ENCODE data around the gene JAML. TPM values are rescaled to one million over a fixed set of nuclear protein-coding genes. Genes with fewer than 3 reads are reported as not detected.
A peak's percentile ranks its signal among the peaks of the same experiment; 100 is the strongest.

The JAML gene
- total and polyA plus RNA-seq, 3 experiments from 2014 or later = 210 to 387 (median 363) TPM

- Histone ChIP-seq H3K9me3 (ENCODE audit: low read length) (no peaks in the 10 kb centered on the region), H3K4me3 (ENCODE audit: low read length) (no peak overlapping the region), H3K4me1 (ENCODE audit: insufficient read depth, low read length) (peaks cover 60% of the 10 kb centered on the region), H3K36me3 (ENCODE audit: insufficient read depth, low read length) (peaks cover 18% of the 10 kb centered on the region), H3K27me3 (ENCODE audit: insufficient read depth, low read length, poor library complexity, severe bottlenecking) (no peaks in the 10 kb centered on the region), H3K27ac (ENCODE audit: low read depth, low read length) (no peak overlapping the region)
- ChIA-PET POLR2A (no interaction called here), CTCF (interaction anchor here (1.0 to 7.9 kb wide), 5 partner anchors 10 to 64 kb away, joined by 3 to 46 read pairs (median 4); partner anchors contain the start of gene JAML)
- H3K36me3 Mint-ChIP-seq = peaks cover 15 to 75% (median 39%) of the 10 kb centered on the region in 3 donors
- H3K4me3 Mint-ChIP-seq = peak overlapping the region in 2 of 7 donors; percentile 16 to 41
- H3K27me3 Mint-ChIP-seq = peaks cover 0 to 1% of the 10 kb centered on the region in 2 donors
- peaks cover 22 to 78% (median 59%) of the 10 kb centered on the region in 3 donors for H3K4me1 Mint-ChIP-seq
- no peaks in the 10 kb centered on the region for H3K9me3 Mint-ChIP-seq
- peak overlapping the region in 7 of 8 donors; percentile 28 to 98 (median 76) for H3K27ac Mint-ChIP-seq
- DNase-seq = no peak
Observed at GRCh38 chr11:118212131-118212725, 12.6 kb downstream of the JAML start.

GRCh38 chr11:118211006-118211405 lies 13.8 kb downstream of the JAML start:
- H3K4me1 Mint-ChIP-seq = peaks cover 22 to 66% (median 48%) of the 10 kb centered on the region in 3 donors
- Histone ChIP-seq H3K4me3 (ENCODE audit: low read length) (no peak overlapping the region), H3K4me1 (ENCODE audit: insufficient read depth, low read length) (peaks cover 60% of the 10 kb centered on the region), H3K9me3 (ENCODE audit: low read length) (no peaks in the 10 kb centered on the region), H3K36me3 (ENCODE audit: insufficient read depth, low read length) (peaks cover 18% of the 10 kb centered on the region), H3K27me3 (ENCODE audit: insufficient read depth, low read length, poor library complexity, severe bottlenecking) (no peaks in the 10 kb centered on the region), H3K27ac (ENCODE audit: low read depth, low read length) (no peak overlapping the region)
- no peak overlapping the region for H3K4me3 Mint-ChIP-seq
- H3K36me3 Mint-ChIP-seq = peaks cover 24 to 77% (median 42%) of the 10 kb centered on the region in 3 donors
- no peaks in the 10 kb centered on the region for H3K9me3 Mint-ChIP-seq
- ChIA-PET POLR2A (no interaction called here), CTCF (interaction anchor here (0.9 to 7.9 kb wide), 5 partner anchors 9 to 36 kb away, joined by 3 to 46 read pairs (median 4); no protein-coding TSS in a partner anchor)
- DNase-seq = no peak
- peaks cover 0 to 1% of the 10 kb centered on the region in 2 donors for H3K27me3 Mint-ChIP-seq
- peak overlapping the region in 3 of 8 donors; percentile 52 to 60 (median 58) for H3K27ac Mint-ChIP-seq

- H3K4me1 ChIP-seq (ENCODE audit: insufficient read depth, low read length) = peaks cover 59% of the 10 kb centered on the region
- DNase-seq = no peak
- Mint-ChIP-seq H3K4me1 (peaks cover 22 to 59% (median 42%) of the 10 kb centered on the region in 3 donors), H3K27me3 (peaks cover 0 to 1% of the 10 kb centered on the region in 2 donors), H3K36me3 (peaks cover 31 to 74% (median 47%) of the 10 kb centered on the region in 3 donors), H3K9me3 (no peaks in the 10 kb centered on the region), H3K4me3 (no peak overlapping the region), H3K27ac (peak overlapping the region in 5 of 8 donors; percentile 29 to 94 (median 60))
- peaks cover 23% of the 10 kb centered on the region for H3K36me3 ChIP-seq (ENCODE audit: insufficient read depth, low read length)
- no peak overlapping the region for H3K27ac ChIP-seq (ENCODE audit: low read depth, low read length)
- POLR2A ChIA-PET = interaction anchor here (0.6 kb wide), 1 partner anchor 225 kb away, joined by 5 read pairs; no protein-coding TSS in a partner anchor
- CTCF ChIA-PET = interaction anchor here (1.1 kb wide), 1 partner anchor 29 kb away, joined by 3 read pairs; no protein-coding TSS in a partner anchor
- H3K27me3 ChIP-seq (ENCODE audit: insufficient read depth, low read length, poor library complexity, severe bottlenecking) = no peaks in the 10 kb centered on the region
- no peaks in the 10 kb centered on the region for H3K9me3 ChIP-seq (ENCODE audit: low read length)
- H3K4me3 ChIP-seq (ENCODE audit: low read length) = no peak overlapping the region
Observed at GRCh38 chr11:118210323-118210722, 14.5 kb downstream of the JAML start.

- Histone ChIP-seq H3K4me3 (ENCODE audit: low read length) (no peak overlapping the region), H3K36me3 (ENCODE audit: insufficient read depth, low read length) (peaks cover 23% of the 10 kb centered on the region), H3K27me3 (ENCODE audit: insufficient read depth, low read length, poor library complexity, severe bottlenecking) (no peaks in the 10 kb centered on the region), H3K4me1 (ENCODE audit: insufficient read depth, low read length) (peaks cover 56% of the 10 kb centered on the region), H3K9me3 (ENCODE audit: low read length) (no peaks in the 10 kb centered on the region), H3K27ac (ENCODE audit: low read depth, low read length) (no peak overlapping the region)
- DNase-seq = no peak
- Mint-ChIP-seq H3K36me3 (peaks cover 34 to 71% (median 47%) of the 10 kb centered on the region in 3 donors), H3K27me3 (peaks cover 0 to 1% of the 10 kb centered on the region in 2 donors), H3K9me3 (no peaks in the 10 kb centered on the region), H3K4me3 (no peak overlapping the region), H3K27ac (peak overlapping the region in 7 of 8 donors; percentile 12 to 78 (median 37)), H3K4me1 (peaks cover 22 to 46% (median 29%) of the 10 kb centered on the region in 3 donors)
- ChIA-PET POLR2A (no interaction called here), CTCF (interaction anchor here (1.0 to 3.0 kb wide), 6 partner anchors 11 to 134 kb away, joined by 3 to 18 read pairs (median 4); partner anchors contain the start of genes CD3E and JAML)
Observed at GRCh38 chr11:118209033-118209432, 15.8 kb downstream of the JAML start.

- CTCF ChIA-PET = interaction anchor here (1.3 to 3.0 kb wide), 2 partner anchors 9 to 18 kb away, joined by 3 to 18 read pairs; partner anchors contain the start of gene JAML
- H3K36me3 Mint-ChIP-seq = peaks cover 24 to 51% (median 34%) of the 10 kb centered on the region in 3 donors
- H3K4me1 ChIP-seq (ENCODE audit: insufficient read depth, low read length) = peaks cover 55% of the 10 kb centered on the region
Observed at GRCh38 chr11:118207079-118207478, 17.7 kb downstream of the JAML start.

GRCh38 chr11:118206391-118207031 lies 18.3 kb downstream of the JAML start:
- peaks cover 27% of the 10 kb centered on the region for H3K36me3 ChIP-seq (ENCODE audit: insufficient read depth, low read length)
- no peaks in the 10 kb centered on the region for H3K9me3 Mint-ChIP-seq
- ChIA-PET CTCF (interaction anchor here (1.3 to 1.5 kb wide), 2 partner anchors 8 to 18 kb away, joined by 3 read pairs; partner anchors contain the start of gene JAML), POLR2A (interaction anchor here (0.5 to 1.4 kb wide), 2 partner anchors 10 to 229 kb away, joined by 3 to 4 read pairs; no protein-coding TSS in a partner anchor)
- H3K9me3 ChIP-seq (ENCODE audit: low read length) = no peaks in the 10 kb centered on the region
- peaks cover 11 to 22% (median 21%) of the 10 kb centered on the region in 3 donors for H3K4me1 Mint-ChIP-seq
- H3K27ac Mint-ChIP-seq = peak overlapping the region in 7 of 8 donors; percentile 88 to 96 (median 92)
- H3K36me3 Mint-ChIP-seq = peaks cover 19 to 46% (median 29%) of the 10 kb centered on the region in 3 donors
- H3K4me1 ChIP-seq (ENCODE audit: insufficient read depth, low read length) = peaks cover 59% of the 10 kb centered on the region
- H3K27me3 ChIP-seq (ENCODE audit: insufficient read depth, low read length, poor library complexity, severe bottlenecking) = no peaks in the 10 kb centered on the region
- no peak overlapping the region for H3K27ac ChIP-seq (ENCODE audit: low read depth, low read length)
- DNase-seq = no peak
- peaks cover 0 to 1% of the 10 kb centered on the region in 2 donors for H3K27me3 Mint-ChIP-seq
- peak overlapping the region; percentile 19 to 80 (median 70) for H3K4me3 Mint-ChIP-seq
- no peak overlapping the region for H3K4me3 ChIP-seq (ENCODE audit: low read length)

More at GRCh38 chr11:118207079-118207478, 17.7 kb downstream of the JAML start:
- Mint-ChIP-seq H3K9me3 (no peaks in the 10 kb centered on the region), H3K27ac (peak overlapping the region in 7 of 8 donors; percentile 88 to 96 (median 92)), H3K27me3 (peaks cover 0 to 1% of the 10 kb centered on the region in 2 donors), H3K4me3 (peak overlapping the region in 5 of 7 donors; percentile 61 to 80 (median 80)), H3K4me1 (peaks cover 11 to 27% (median 22%) of the 10 kb centered on the region in 3 donors)
- peaks cover 25% of the 10 kb centered on the region for H3K36me3 ChIP-seq (ENCODE audit: insufficient read depth, low read length)
- no peak overlapping the region for H3K27ac ChIP-seq (ENCODE audit: low read depth, low read length)
- no peaks in the 10 kb centered on the region for H3K9me3 ChIP-seq (ENCODE audit: low read length)
- H3K4me3 ChIP-seq (ENCODE audit: low read length) = no peak overlapping the region
- DNase-seq = no peak
- POLR2A ChIA-PET = no interaction called here
- H3K27me3 ChIP-seq (ENCODE audit: insufficient read depth, low read length, poor library complexity, severe bottlenecking) = no peaks in the 10 kb centered on the region

GRCh38 chr11:118205606-118206378 lies 19.0 kb downstream of the JAML start:
- Histone ChIP-seq H3K36me3 (ENCODE audit: insufficient read depth, low read length) (peaks cover 23% of the 10 kb centered on the region), H3K27me3 (ENCODE audit: insufficient read depth, low read length, poor library complexity, severe bottlenecking) (no peaks in the 10 kb centered on the region), H3K27ac (ENCODE audit: low read depth, low read length) (no peak overlapping the region), H3K4me1 (ENCODE audit: insufficient read depth, low read length) (peaks cover 66% of the 10 kb centered on the region), H3K4me3 (ENCODE audit: low read length) (no peak overlapping the region), H3K9me3 (ENCODE audit: low read length) (no peaks in the 10 kb centered on the region)
- DNase-seq = no peak
- Mint-ChIP-seq H3K36me3 (peaks cover 19 to 38% (median 25%) of the 10 kb centered on the region in 3 donors), H3K27me3 (no peaks in the 10 kb centered on the region), H3K4me3 (peak overlapping the region; percentile 19 to 80 (median 70)), H3K9me3 (no peaks in the 10 kb centered on the region), H3K4me1 (peaks cover 11 to 22% (median 14%) of the 10 kb centered on the region in 3 donors), H3K27ac (peak overlapping the region in 7 of 8 donors; percentile 88 to 96 (median 92))
- CTCF ChIA-PET = interaction anchor here (0.6 to 1.5 kb wide), 4 partner anchors 9 to 56 kb away, joined by 3 read pairs; partner anchors contain the start of genes JAML and MPZL3
- POLR2A ChIA-PET = interaction anchor here (0.5 to 1.4 kb wide), 2 partner anchors 11 to 229 kb away, joined by 3 to 4 read pairs; no protein-coding TSS in a partner anchor

Data from CD8-positive, alpha-beta memory T cell (primary cell).